ENCODE measurements around the gene ITPK1. TPM values are rescaled to one million over a fixed set of nuclear protein-coding genes. Genes with fewer than 3 reads are reported as not detected.

The ITPK1 gene
- polyA plus RNA-seq, 1 of the 3 experiments (the other 2 are of a cell fraction), result 23.2 TPM

GRCh38 chr14:93102141-93102540 is 13.6 kb downstream of the ITPK1 start:
- Histone ChIP-seq H3K36me3 (replicated peaks in 1 of 2; ENCODE audit: control insufficient read depth in 1 of 2, insufficient read depth in 2 of 2, low read length in 1 of 2) (no peaks in the 10 kb centered on the region), H3K9me2 (no peaks in the 10 kb centered on the region), H4K20me1 (ENCODE audit: insufficient read depth) (0 out of 2 replicates have a peak, but pooled peaks cover 7% of the 10 kb centered on the region), H3K27me3 (ENCODE audit: insufficient read depth) (no peaks in the 10 kb centered on the region), H3F3A (replicated peaks; ENCODE audit: insufficient read depth) (no peaks in the 10 kb centered on the region), H3K4me2 (no peak overlapping the region), H3K4me3 (ENCODE audit: low read depth in 2 of 2, low read length in 1 of 2) (no peak overlapping the region), H3K79me2 (ENCODE audit: insufficient read depth) (peaks cover 2% of the 10 kb centered on the region; the same call in 1 of the 2 replicates), H3K27ac (ENCODE audit: low read depth in 2 of 2, low read length in 1 of 2) (no peak overlapping the region), H3K9me3 (no peaks in the 10 kb centered on the region), H3K9ac (no peak overlapping the region), H2AFZ (ENCODE audit: low read depth) (no peak overlapping the region), H3K4me1 (ENCODE audit: control insufficient read depth in 1 of 2, insufficient read depth in 2 of 2, low read depth in 1 of 2, low read length in 1 of 2) (peaks cover 0 to 39% of the 10 kb centered on the region in 2 experiments; a peak in 1 of 4 replicates)
- 90% methylated on average over 10 of the region's 10 CpGs for WGBS (ENCODE audit: low lambda C conversion rate)
- ChIA-PET CTCF (interaction anchor here (1.0 to 13.1 kb wide), 5 partner anchors 10 to 148 kb away, joined by 3 to 135 read pairs (median 4); no protein-coding TSS in a partner anchor), POLR2A (no interaction called here)
- TF ChIP-seq USF2 (IDR thresholded peaks at IDR 0.05; ENCODE audit: borderline replicate concordance, low read depth, low read length), result no peak
- TF ChIP-seq FOSL2 (IDR thresholded peaks at IDR 0.05; ENCODE audit: borderline replicate concordance, low read depth), result no peak
- no peak for TF ChIP-seq CHD2 (IDR thresholded peaks at IDR 0.05; ENCODE audit: low read length, partially characterized antibody)
- TF ChIP-seq GABPA (IDR thresholded peaks at IDR 0.05; ENCODE audit: low read depth), result no peak
- no peak for TF ChIP-seq FOXJ3 (CRISPR knock-in tag; IDR thresholded peaks at IDR 0.05)
- TF ChIP-seq, protein P1, sequence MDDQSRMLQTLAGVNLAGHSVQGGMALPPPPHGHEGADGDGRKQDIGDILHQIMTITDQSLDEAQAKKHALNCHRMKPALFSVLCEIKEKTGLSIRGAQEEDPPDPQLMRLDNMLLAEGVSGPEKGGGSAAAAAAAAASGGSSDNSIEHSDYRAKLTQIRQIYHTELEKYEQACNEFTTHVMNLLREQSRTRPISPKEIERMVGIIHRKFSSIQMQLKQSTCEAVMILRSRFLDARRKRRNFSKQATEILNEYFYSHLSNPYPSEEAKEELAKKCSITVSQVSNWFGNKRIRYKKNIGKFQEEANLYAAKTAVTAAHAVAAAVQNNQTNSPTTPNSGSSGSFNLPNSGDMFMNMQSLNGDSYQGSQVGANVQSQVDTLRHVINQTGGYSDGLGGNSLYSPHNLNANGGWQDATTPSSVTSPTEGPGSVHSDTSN (IDR thresholded peaks at IDR 0.05), result no peak
- TF ChIP-seq FOXM1 (IDR thresholded peaks at IDR 0.05; ENCODE audit: low read depth), result no peak
- no peak for TF ChIP-seq EZH2phosphoT487 (IDR thresholded peaks at IDR 0.05; ENCODE audit: borderline replicate concordance, low read depth)
- TF ChIP-seq JUND (IDR thresholded peaks at IDR 0.05), result no peak
- no peak for DNase-seq

DNA sequence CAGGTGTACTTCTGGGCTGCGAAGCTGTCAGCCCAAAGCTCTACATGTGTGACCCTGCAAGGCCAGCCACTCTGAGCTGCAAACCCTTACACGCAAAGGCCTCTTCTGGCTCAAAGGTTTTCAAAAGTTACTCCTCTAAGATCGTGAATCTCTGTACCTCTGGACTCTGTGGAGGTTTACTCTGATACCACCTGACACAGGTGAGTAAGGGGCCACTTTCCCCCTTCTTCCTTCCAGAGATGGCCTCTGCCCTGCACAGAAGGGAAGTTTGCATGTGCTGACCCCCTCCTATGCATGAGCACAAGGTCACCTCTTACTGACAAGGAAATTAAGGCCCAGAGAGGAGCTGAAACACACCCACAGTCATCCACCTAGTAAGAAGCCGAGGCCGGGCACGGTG is 14.5 kb downstream of the ITPK1 start:
- Histone ChIP-seq H3K4me3 (ENCODE audit: low read depth in 2 of 2, low read length in 1 of 2) (no peak overlapping the region), H3K36me3 (replicated peaks in 1 of 2; ENCODE audit: control insufficient read depth in 1 of 2, insufficient read depth in 2 of 2, low read length in 1 of 2) (no peaks in the 10 kb centered on the region), H3K9ac (no peak overlapping the region), H2AFZ (ENCODE audit: low read depth) (no peak overlapping the region), H3K4me1 (ENCODE audit: control insufficient read depth in 1 of 2, insufficient read depth in 2 of 2, low read depth in 1 of 2, low read length in 1 of 2) (peaks cover 0 to 44% of the 10 kb centered on the region in 2 experiments; a peak in 1 of 4 replicates), H3K79me2 (ENCODE audit: insufficient read depth) (peaks cover 2% of the 10 kb centered on the region; the same call in 1 of the 2 replicates), H3K4me2 (no peak overlapping the region), H3K27me3 (ENCODE audit: insufficient read depth) (no peaks in the 10 kb centered on the region), H3K9me3 (no peaks in the 10 kb centered on the region), H3F3A (replicated peaks; ENCODE audit: insufficient read depth) (no peaks in the 10 kb centered on the region), H4K20me1 (ENCODE audit: insufficient read depth) (0 out of 2 replicates have a peak, but pooled peaks cover 4% of the 10 kb centered on the region), H3K27ac (ENCODE audit: low read depth in 2 of 2, low read length in 1 of 2) (no peak overlapping the region; a peak in 1 of 4 replicates), H3K9me2 (no peaks in the 10 kb centered on the region)
- ChIA-PET CTCF (interaction anchor here (0.7 to 13.1 kb wide), 7 partner anchors 11 to 149 kb away, joined by 3 to 135 read pairs (median 3); no protein-coding TSS in a partner anchor), POLR2A (no interaction called here)
- DNase-seq, result no peak
- 89% methylated on average over 5 of the region's 6 CpGs for WGBS (ENCODE audit: low lambda C conversion rate)
- no peak for TF ChIP-seq YY1 (IDR thresholded peaks at IDR 0.05; ENCODE audit: low read depth)
- no peak for TF ChIP-seq JUND (IDR thresholded peaks at IDR 0.05)
- TF ChIP-seq, protein P2, sequence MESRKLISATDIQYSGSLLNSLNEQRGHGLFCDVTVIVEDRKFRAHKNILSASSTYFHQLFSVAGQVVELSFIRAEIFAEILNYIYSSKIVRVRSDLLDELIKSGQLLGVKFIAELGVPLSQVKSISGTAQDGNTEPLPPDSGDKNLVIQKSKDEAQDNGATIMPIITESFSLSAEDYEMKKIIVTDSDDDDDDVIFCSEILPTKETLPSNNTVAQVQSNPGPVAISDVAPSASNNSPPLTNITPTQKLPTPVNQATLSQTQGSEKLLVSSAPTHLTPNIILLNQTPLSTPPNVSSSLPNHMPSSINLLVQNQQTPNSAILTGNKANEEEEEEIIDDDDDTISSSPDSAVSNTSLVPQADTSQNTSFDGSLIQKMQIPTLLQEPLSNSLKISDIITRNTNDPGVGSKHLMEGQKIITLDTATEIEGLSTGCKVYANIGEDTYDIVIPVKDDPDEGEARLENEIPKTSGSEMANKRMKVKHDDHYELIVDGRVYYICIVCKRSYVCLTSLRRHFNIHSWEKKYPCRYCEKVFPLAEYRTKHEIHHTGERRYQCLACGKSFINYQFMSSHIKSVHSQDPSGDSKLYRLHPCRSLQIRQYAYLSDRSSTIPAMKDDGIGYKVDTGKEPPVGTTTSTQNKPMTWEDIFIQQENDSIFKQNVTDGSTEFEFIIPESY (IDR thresholded peaks at IDR 0.05; ENCODE audit: borderline replicate concordance, low read depth), result no peak
- TF ChIP-seq SMC3 (IDR thresholded peaks at IDR 0.05; ENCODE audit: low read depth, low read length), result no peak
- TF ChIP-seq NRF1 (IDR thresholded peaks at IDR 0.05; ENCODE audit: low read depth, low read length), result no peak
- TF ChIP-seq RFX5 (IDR thresholded peaks at IDR 0.05; ENCODE audit: low read length), result no peak
- TF ChIP-seq, protein P3, sequence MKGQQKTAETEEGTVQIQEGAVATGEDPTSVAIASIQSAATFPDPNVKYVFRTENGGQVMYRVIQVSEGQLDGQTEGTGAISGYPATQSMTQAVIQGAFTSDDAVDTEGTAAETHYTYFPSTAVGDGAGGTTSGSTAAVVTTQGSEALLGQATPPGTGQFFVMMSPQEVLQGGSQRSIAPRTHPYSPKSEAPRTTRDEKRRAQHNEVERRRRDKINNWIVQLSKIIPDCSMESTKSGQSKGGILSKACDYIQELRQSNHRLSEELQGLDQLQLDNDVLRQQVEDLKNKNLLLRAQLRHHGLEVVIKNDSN (IDR thresholded peaks at IDR 0.05; ENCODE audit: borderline replicate concordance, low read depth), result no peak
- no peak for TF ChIP-seq EP300 (IDR thresholded peaks at IDR 0.05; ENCODE audit: borderline replicate concordance in 1 of 2, low read depth in 1 of 2, low read length in 1 of 2)
- no peak for TF ChIP-seq RAD21 (IDR thresholded peaks at IDR 0.05; ENCODE audit: low read length)
- no peak for TF ChIP-seq EZH2phosphoT487 (IDR thresholded peaks at IDR 0.05; ENCODE audit: borderline replicate concordance, low read depth)
- no peak for TF ChIP-seq MXI1 (IDR thresholded peaks at IDR 0.05; ENCODE audit: low read depth, low read length)
- TF ChIP-seq USF2 (IDR thresholded peaks at IDR 0.05; ENCODE audit: borderline replicate concordance, low read depth, low read length), result no peak
- TF ChIP-seq ELF1 (IDR thresholded peaks at IDR 0.05), result no peak
- TF ChIP-seq NFIC (IDR thresholded peaks at IDR 0.05; ENCODE audit: borderline replicate concordance), result no peak

All from SK-N-SH (cell line).